ENCODE results near the gene IFI27. TPM values are rescaled to one million over a fixed set of nuclear protein-coding genes. Genes with fewer than 3 reads are reported as not detected.

The IFI27 gene
- total RNA-seq, 4 donors from 2014 or later, result 118 to 502 (median 368) TPM

GRCh38 chr14:94117856-94118255 is 7.3 kb downstream of the IFI27 start:
- TF ChIP-seq EP300 (IDR thresholded peaks at IDR 0.05) (no peak), POLR2A (IDR thresholded peaks at IDR 0.05) (no peak)
- TF ChIP-seq, protein P1, sequence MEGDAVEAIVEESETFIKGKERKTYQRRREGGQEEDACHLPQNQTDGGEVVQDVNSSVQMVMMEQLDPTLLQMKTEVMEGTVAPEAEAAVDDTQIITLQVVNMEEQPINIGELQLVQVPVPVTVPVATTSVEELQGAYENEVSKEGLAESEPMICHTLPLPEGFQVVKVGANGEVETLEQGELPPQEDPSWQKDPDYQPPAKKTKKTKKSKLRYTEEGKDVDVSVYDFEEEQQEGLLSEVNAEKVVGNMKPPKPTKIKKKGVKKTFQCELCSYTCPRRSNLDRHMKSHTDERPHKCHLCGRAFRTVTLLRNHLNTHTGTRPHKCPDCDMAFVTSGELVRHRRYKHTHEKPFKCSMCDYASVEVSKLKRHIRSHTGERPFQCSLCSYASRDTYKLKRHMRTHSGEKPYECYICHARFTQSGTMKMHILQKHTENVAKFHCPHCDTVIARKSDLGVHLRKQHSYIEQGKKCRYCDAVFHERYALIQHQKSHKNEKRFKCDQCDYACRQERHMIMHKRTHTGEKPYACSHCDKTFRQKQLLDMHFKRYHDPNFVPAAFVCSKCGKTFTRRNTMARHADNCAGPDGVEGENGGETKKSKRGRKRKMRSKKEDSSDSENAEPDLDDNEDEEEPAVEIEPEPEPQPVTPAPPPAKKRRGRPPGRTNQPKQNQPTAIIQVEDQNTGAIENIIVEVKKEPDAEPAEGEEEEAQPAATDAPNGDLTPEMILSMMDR (IDR thresholded peaks at IDR 0.05), result no peak
- Histone ChIP-seq H3K27me3 (peaks cover 0 to 7% of the 10 kb centered on the region in 2 donors), H3K4me1 (peaks cover 0 to 31% (median 11%) of the 10 kb centered on the region in 4 donors), H3K36me3 (no peaks in the 10 kb centered on the region), H3K9me3 (peaks cover 0 to 21% (median 0%) of the 10 kb centered on the region in 4 donors), H3K27ac (no peak overlapping the region), H3K4me3 (no peak overlapping the region)
- DNase-seq (ENCODE audit: low spot score in 2 of 2), result no peak
- 76 to 80% methylated on average over 9 of the region's 9 CpGs for WGBS, 2 donors

DNA sequence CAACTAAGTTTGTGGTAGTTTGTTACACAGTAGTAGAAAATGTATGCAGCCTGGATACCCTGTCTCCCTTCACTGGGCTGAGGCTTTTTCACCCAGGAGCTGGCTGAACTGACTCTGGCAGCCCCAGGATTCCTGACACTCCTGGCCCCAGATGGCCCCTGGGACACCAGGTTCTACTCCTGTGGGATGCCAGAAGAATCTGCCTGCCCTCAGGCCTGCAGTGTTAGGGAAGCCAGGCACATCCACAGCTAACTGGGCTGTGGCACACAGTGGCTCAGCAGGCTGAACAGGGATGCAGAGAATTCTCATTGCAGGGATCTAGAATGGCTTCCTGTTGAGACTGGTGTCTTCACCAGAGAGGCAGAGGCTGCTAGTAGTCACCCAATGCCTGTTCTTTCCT is 8.5 kb downstream of the IFI27 start:
- DNase-seq (ENCODE audit: low spot score in 2 of 2), result no peak
- Histone ChIP-seq H3K4me1 (peaks cover 0 to 19% (median 7%) of the 10 kb centered on the region in 4 donors), H3K9me3 (peaks cover 0 to 21% (median 0%) of the 10 kb centered on the region in 4 donors), H3K4me3 (no peak overlapping the region), H3K27me3 (peaks cover 0 to 7% of the 10 kb centered on the region in 2 donors), H3K27ac (no peak overlapping the region), H3K36me3 (no peaks in the 10 kb centered on the region)
- TF ChIP-seq, protein P1 (IDR thresholded peaks at IDR 0.05), result no peak
- no peak for TF ChIP-seq POLR2A (IDR thresholded peaks at IDR 0.05)
- TF ChIP-seq EP300 (IDR thresholded peaks at IDR 0.05), result no peak

- Histone ChIP-seq H3K36me3 (peaks cover 0 to 4% (median 0%) of the 10 kb centered on the region in 3 donors), H3K4me3 (no peak overlapping the region), H3K4me1 (peaks cover 0 to 1% (median 0%) of the 10 kb centered on the region in 4 donors), H3K9me3 (peaks cover 0 to 21% (median 0%) of the 10 kb centered on the region in 4 donors), H3K27ac (peak overlapping the region in 1 of 4 donors; percentile 47), H3K27me3 (peaks cover 0 to 7% of the 10 kb centered on the region in 2 donors)
- 71 to 72% methylated on average over 5 of the region's 5 CpGs for WGBS, 2 donors
- TF ChIP-seq POLR2A (IDR thresholded peaks at IDR 0.05), result no peak
- TF ChIP-seq EP300 (IDR thresholded peaks at IDR 0.05), result no peak
- TF ChIP-seq, protein P1 (IDR thresholded peaks at IDR 0.05), result no peak
- no peak for DNase-seq (ENCODE audit: low spot score in 2 of 2)
These were observed 10.3 kb downstream of the IFI27 start for GRCh38 chr14:94120667-94121340.

GRCh38 chr14:94121485-94121884 is 10.9 kb downstream of the IFI27 start:
- no peak for DNase-seq (ENCODE audit: low spot score in 2 of 2)

GRCh38 chr14:94122438-94122837 is 11.9 kb downstream of the IFI27 start:
- Histone ChIP-seq H3K9me3 (peaks cover 0 to 21% (median 0%) of the 10 kb centered on the region in 4 donors), H3K27ac (no peak overlapping the region), H3K4me1 (no peaks in the 10 kb centered on the region), H3K36me3 (peaks cover 0 to 20% (median 0%) of the 10 kb centered on the region in 3 donors), H3K27me3 (no peaks in the 10 kb centered on the region), H3K4me3 (no peak overlapping the region)
- WGBS, 2 donors, result 63 to 94% methylated on average over 3 of the region's 3 CpGs
- TF ChIP-seq, protein P1 (IDR thresholded peaks at IDR 0.05), result no peak
- TF ChIP-seq POLR2A (IDR thresholded peaks at IDR 0.05) (no peak), EP300 (IDR thresholded peaks at IDR 0.05) (no peak)
- no peak for DNase-seq (ENCODE audit: low spot score in 2 of 2)

More at GRCh38 chr14:94121485-94121884, 10.9 kb downstream of the IFI27 start:
- Histone ChIP-seq H3K4me1 (no peaks in the 10 kb centered on the region), H3K9me3 (peaks cover 0 to 21% (median 0%) of the 10 kb centered on the region in 4 donors), H3K36me3 (peaks cover 0 to 11% (median 0%) of the 10 kb centered on the region in 3 donors), H3K4me3 (no peak overlapping the region), H3K27ac (peak overlapping the region in 2 of 4 donors; percentile 33 to 47), H3K27me3 (peaks cover 0 to 4% of the 10 kb centered on the region in 2 donors)
- WGBS, 2 donors, result 49 to 62% methylated on average over 3 of the region's 3 CpGs
- TF ChIP-seq EP300 (IDR thresholded peaks at IDR 0.05) (no peak), POLR2A (IDR thresholded peaks at IDR 0.05) (no peak)
- TF ChIP-seq, protein P1 (IDR thresholded peaks at IDR 0.05), result no peak
